NCI-H460 (cell line): Measurements from ENCODE around the gene TUBB8. TPM values are rescaled to one million over a fixed set of nuclear protein-coding genes. Genes with fewer than 3 reads are reported as not detected.
"Not testable (repeated sequence)": the region's sequence is repeated elsewhere in the genome, so short reads cannot be mapped to it uniquely, and the experiment has no call there.

ENCODE experiments used
- DNase-seq: peaks from one replicate; pipeline ENCODE4 v3.0.0-alpha.2; 2016; ENCODE audit warnings: low read depth; ENCODE audit errors: extremely low read depth
- polyA plus RNA-seq: library from polyadenylated mRNA; depleted of rRNA; stranded (reverse); fragments of >200 nt; gene quantifications from 2 replicates; pipeline ENCODE4 v1.2.3, GENCODE V29; 2014; cell fraction: nucleus; rRNA removed
- total RNA-seq: library from RNA; depleted of rRNA; stranded (reverse); fragments of >200 nt; shearing (Covaris generic); gene quantifications from 2 replicates; pipeline ENCODE4 v1.2.3, GENCODE V29; 2014; rRNA removed

Gene TUBB8
- not detected in 2 replicates for total RNA-seq
- 0.75 TPM in 1 of 2 replicates, not detected in the other for polyA plus RNA-seq

GRCh38 chr10:48996-49395 is at the start of gene TUBB8:
Gene TUBB8 (minus strand): TSS chr10:49296. CDS start chr10:49238, 58 bp downstream.
- DNase-seq, result no peak

- DNase-seq, result no peak
Observed at GRCh38 chr10:96466-96865, 47.4 kb upstream of the TUBB8 start.

GRCh38 chr10:95356-96115 is 46.4 kb upstream of the TUBB8 start:
- no peak for DNase-seq

- DNase-seq, result no peak
Observed at GRCh38 chr10:94613-95012, 45.5 kb upstream of the TUBB8 start.

- DNase-seq, result no peak
Observed at GRCh38 chr10:92846-93245, 43.8 kb upstream of the TUBB8 start.

- no peak for DNase-seq
Observed at GRCh38 chr10:92153-92552, 43.1 kb upstream of the TUBB8 start.

GRCh38 chr10:91313-91712 is 42.2 kb upstream of the TUBB8 start:
- DNase-seq, result no peak

GRCh38 chr10:90161-90560 is 41.1 kb upstream of the TUBB8 start:
- no peak for DNase-seq

- DNase-seq, result no peak
Observed at GRCh38 chr10:89248-89647, 40.2 kb upstream of the TUBB8 start.

- DNase-seq, result no peak
Observed at GRCh38 chr10:88253-88652, 39.2 kb upstream of the TUBB8 start.

GRCh38 chr10:87177-88080 is 38.3 kb upstream of the TUBB8 start:
- DNase-seq, result no peak

GRCh38 chr10:86031-86430 is 36.9 kb upstream of the TUBB8 start:
- no peak for DNase-seq

GRCh38 chr10:85044-85443 is 35.9 kb upstream of the TUBB8 start:
- DNase-seq, result no peak

GRCh38 chr10:83930-84530 is 34.9 kb upstream of the TUBB8 start:
- DNase-seq, result no peak

GRCh38 chr10:80477-81105 is 31.5 kb upstream of the TUBB8 start:
- DNase-seq, result no peak

- DNase-seq, result no peak
Observed at GRCh38 chr10:79532-80215, 30.6 kb upstream of the TUBB8 start.

- no peak for DNase-seq
Observed at GRCh38 chr10:78556-78955, 29.5 kb upstream of the TUBB8 start.

GRCh38 chr10:74266-74621 is 25.1 kb upstream of the TUBB8 start:
- not testable (repeated sequence) for DNase-seq

- DNase-seq, result peak; percentile 20
Observed at GRCh38 chr10:73543-74265, 24.6 kb upstream of the TUBB8 start.

- not testable (repeated sequence) for DNase-seq
Observed at GRCh38 chr10:68156-68555, 19.1 kb upstream of the TUBB8 start.
